Heart right ventricle (tissue), 16 donors: ENCODE results near the gene BRCA1. TPM values are rescaled to one million over a fixed set of nuclear protein-coding genes. Genes with fewer than 3 reads are reported as not detected.
A peak's percentile ranks its signal among the peaks of the same experiment; 100 is the strongest.

ENCODE experiments used
- ATAC-seq, 8 donors: fragments of 200-7000 bp; cut with Tn5 transposase; one replicate each; pipeline ENCODE4 v1.9.1; 2020; ENCODE audit warnings: mild to moderate bottlenecking in 8 of 8, moderate library complexity in 8 of 8, moderate number of reproducible peaks in 1 of 8
- DNase-seq, 2 donors: peaks; one replicate each; pipeline ENCODE4 v3.0.0-alpha.2; 2020
- H3K27ac ChIP-seq, 10 donors: fragments of 200-600 bp; sonication (generic) in 2 of 10; one replicate each; pipeline versions ENCODE4 v1.5.0 to v1.8.0; 2020 to 2022; ENCODE audit warnings: mild to moderate bottlenecking in 3 of 10
- H3K27me3 ChIP-seq, 7 donors: fragments of 200-600 bp; one replicate each; pipeline ENCODE4 v1.8.0; 2021 to 2022; ENCODE audit warnings: mild to moderate bottlenecking in 2 of 7
- H3K36me3 ChIP-seq, 9 donors: fragments of 200-600 bp; sonication (generic) in 1 of 9; one replicate each; pipeline versions ENCODE4 v1.5.0 to v1.8.0; 2020 to 2022; ENCODE audit warnings: mild to moderate bottlenecking in 2 of 9
- H3K4me1 ChIP-seq, 9 donors: fragments of 200-600 bp; sonication (generic) in 1 of 9; one replicate each; pipeline versions ENCODE4 v1.5.0 to v1.8.0; 2020 to 2022; ENCODE audit warnings: mild to moderate bottlenecking in 4 of 9
- H3K4me3 ChIP-seq, 10 donors: fragments of 200-600 bp; sonication (generic) in 2 of 10; one replicate each; pipeline versions ENCODE4 v1.5.0 to v1.8.0; 2020 to 2022; ENCODE audit warnings: mild to moderate bottlenecking in 7 of 10, moderate library complexity in 2 of 10
- H3K9me3 ChIP-seq, 11 donors: fragments of 200-600 bp in 10 of 11; sonication (generic) in 2 of 11; one replicate each; pipeline versions ENCODE4 v1.5.0 to v1.8.0; 2013 to 2022; ENCODE audit warnings: mild to moderate bottlenecking in 2 of 11, control low read depth in 1 of 11, moderate library complexity in 1 of 11
- CTCF ChIP-seq, 9 donors: fragments of 200-600 bp; sonication (generic) in 2 of 9; IDR thresholded peaks; one replicate each; pipeline versions ENCODE4 v1.5.0 to v1.8.0; 2021 to 2022; ENCODE audit warnings: antibody characterized with exemption in 9 of 9, mild to moderate bottlenecking in 5 of 9, moderate library complexity in 1 of 9
- WGBS, 2 donors: extraction: QIAGEN DNeasy Blood & Tissue Kit; methylation state at CpG; one replicate each; pipeline ENCODE4 v1.1.7; 2013; ENCODE audit warnings: inconsistent platforms in 1 of 2; 5-methylcytosine and 5-hydroxymethylcytosine counted together
- intact Hi-C, 10 donors: fragments of 100-400 bp; cut with DNase I; formaldehyde crosslinking; loops; one replicate each; pipeline versions ENCODE4 v1.11.1 to v1.14.2; 2022
- polyA plus RNA-seq, 2 donors: library from polyadenylated mRNA; stranded (reverse); fragments of 200-250 nt; gene quantifications; one replicate each; pipeline ENCODE4 v1.2.3, GENCODE V29; 2013
- total RNA-seq, 10 donors: library from RNA; stranded (reverse); fragmentation: NEBNext Ultra II Directional in 3 of 10; extraction: Animal tissue kit (Norgen Biotek cat#: 25700) in 3 of 10; gene quantifications; one replicate each; pipeline versions ENCODE4 v1.2.1 to v1.2.4, GENCODE V29; 2021 to 2023
- donor health status: Arrhythmogenic right ventricular cardiomyopathy.
- donor health status: ischemic (EF 13 %, LVEDD 7.1; RV severe dilation, severe dysfunction).
- donor health status: healthy with polysubstance abuse.
- donor health status: DM: no; HTN: yes; CAD: no.
- donor health status: DM: no; HTN: no; CAD: no.
- donor health status: ischemic (EF 25% LVEDD 6.9; RV normal size, moderate dysfunction).
- donor health status: ischemic (EF 25% LVEDD 5.7; RV mildly dilated, moderate dysfunction).
- donor health status: healthy.
- donor health status: DM: yes; HTN: yes; CAD: no.
- donor health status: Ischemic cardiomyopathy.
- donor health status: ischemic (EF 35%, LVEDD 5.7; RV mildly dilated, moderate dysfunction).
- donor health status: nonischemic (EF 11% LVEDD 7.7; RV severe dilation, severe dysfunction).
- donor health status: DM: yes; HTN: yes; CAD: no.
- donor health status: PGD.
- donor health status: ischemic (EF 29% LVEDD 5.4; RV normal size, mild dysfunction).
- donor health status: nonischemic (EF 23%, LVEDD 6.1; RV moderate dilation, normal function).

Gene BRCA1
- total and polyA plus RNA-seq, 12 donors, result 2.2 to 12.0 (median 7.9) TPM

GRCh38 chr17:43094129-43094835, 30.9 kb downstream of the BRCA1 start:
- intact Hi-C loops, result no loop called here
- H3K4me3 ChIP-seq, result no peak overlapping the region
- ATAC-seq (no peak), DNase-seq (no peak)
- peaks cover 0 to 5% (median 0%) of the 10 kb centered on the region in 9 donors for H3K4me1 ChIP-seq
- H3K9me3 ChIP-seq, result no peaks in the 10 kb centered on the region
- H3K36me3 ChIP-seq, result peaks cover 0 to 39% (median 0%) of the 10 kb centered on the region in 9 donors
- no peak overlapping the region for H3K27ac ChIP-seq
- WGBS, 2 donors, result 90 to 92% methylated on average over 4 of the region's 4 CpGs
- TF ChIP-seq CTCF (IDR thresholded peaks at IDR 0.05), result no peak
- no peaks in the 10 kb centered on the region for H3K27me3 ChIP-seq

DNA sequence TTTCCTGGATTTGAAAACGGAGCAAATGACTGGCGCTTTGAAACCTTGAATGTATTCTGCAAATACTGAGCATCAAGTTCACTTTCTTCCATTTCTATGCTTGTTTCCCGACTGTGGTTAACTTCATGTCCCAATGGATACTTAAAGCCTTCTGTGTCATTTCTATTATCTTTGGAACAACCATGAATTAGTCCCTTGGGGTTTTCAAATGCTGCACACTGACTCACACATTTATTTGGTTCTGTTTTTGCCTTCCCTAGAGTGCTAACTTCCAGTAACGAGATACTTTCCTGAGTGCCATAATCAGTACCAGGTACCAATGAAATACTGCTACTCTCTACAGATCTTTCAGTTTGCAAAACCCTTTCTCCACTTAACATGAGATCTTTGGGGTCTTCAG, 32.3 kb downstream of the BRCA1 start:
- Histone ChIP-seq H3K27me3 (no peaks in the 10 kb centered on the region), H3K27ac (no peak overlapping the region), H3K4me1 (peaks cover 0 to 5% (median 0%) of the 10 kb centered on the region in 9 donors), H3K36me3 (peaks cover 0 to 40% (median 0%) of the 10 kb centered on the region in 9 donors), H3K9me3 (no peaks in the 10 kb centered on the region), H3K4me3 (no peak overlapping the region)
- no peak for ATAC-seq
- no peak for DNase-seq
- intact Hi-C loops, result no loop called here
- WGBS, 2 donors, result 52 to 59% methylated on average over 4 of the region's 4 CpGs
- no peak for TF ChIP-seq CTCF (IDR thresholded peaks at IDR 0.05)

GRCh38 chr17:43090022-43090421, 35.1 kb downstream of the BRCA1 start:
- Histone ChIP-seq H3K27ac (no peak overlapping the region), H3K4me3 (no peak overlapping the region), H3K36me3 (peaks cover 0 to 37% (median 0%) of the 10 kb centered on the region in 9 donors), H3K4me1 (peaks cover 0 to 5% (median 0%) of the 10 kb centered on the region in 9 donors), H3K9me3 (no peaks in the 10 kb centered on the region), H3K27me3 (no peaks in the 10 kb centered on the region)
- no peak for DNase-seq
- ATAC-seq, result no peak
- WGBS, 2 donors, result 95 to 96% methylated on average over 2 of the region's 2 CpGs
- intact Hi-C loops, result no loop called here
- TF ChIP-seq CTCF (IDR thresholded peaks at IDR 0.05), result no peak

- intact Hi-C loops, result loop anchor here in 1 of 10 donors (5.0 kb wide), 1 partner anchor 58 kb away; the partner anchor contains the start of gene RND2
- no peak for TF ChIP-seq CTCF (IDR thresholded peaks at IDR 0.05)
- Histone ChIP-seq H3K27me3 (no peaks in the 10 kb centered on the region), H3K27ac (peak overlapping the region in 4 of 10 donors; percentile 2 to 69 (median 56)), H3K9me3 (no peaks in the 10 kb centered on the region), H3K36me3 (peaks cover 0 to 28% (median 0%) of the 10 kb centered on the region in 9 donors), H3K4me1 (peaks cover 0 to 15% (median 0%) of the 10 kb centered on the region in 9 donors), H3K4me3 (no peak overlapping the region)
- DNase-seq (no peak), ATAC-seq (no peak)
- WGBS, 2 donors, result 90 to 92% methylated on average over 2 of the region's 2 CpGs
Measured at GRCh38 chr17:43085474-43085873, 39.7 kb downstream of the BRCA1 start.
